K562 (cell line): Measurements from ENCODE around the gene C1orf116. TPM values are rescaled to one million over a fixed set of nuclear protein-coding genes. Genes with fewer than 3 reads are reported as not detected.

Source experiments
- ATAC-seq: fragments of 200-7000 bp; cut with Tn5 transposase; 3 replicates; pipeline ENCODE4 v1.9.1; 2020; ENCODE audit warnings: moderate library complexity
- BruUV-seq: library from RNA; stranded (reverse); fragments of 400-500 nt; replicated peaks from 2 replicates; lab custom pipeline; 2021; lab: Mats Ljungman, UMichigan
- CTCF ChIA-PET: fragments of 300-600 bp; formaldehyde crosslinking; extraction: SDS; loops from one replicate; lab custom pipeline; 2021; ENCODE audit warnings: low intra/inter-chr PET ratio; lab: Yijun Ruan, JAX
- POLR2A ChIA-PET: fragments of 300-600, 350-650 bp; sonication (Branson Sonifier 250); formaldehyde crosslinking; extraction: SDS; loops from one replicate; lab custom pipeline; 2021; ENCODE audit warnings: antibody characterized with exemption, inconsistent platforms; lab: Yijun Ruan, JAX
- DNase-seq, 4 experiments: peaks; one replicate each; pipeline versions ENCODE4 v3.0.0 to v3.0.0-alpha.2; 2011 to 2018; ENCODE audit warnings: low spot score in 3 of 4, mixed read lengths in 3 of 4; ENCODE audit errors: extremely low read depth in 1 of 4
- FAIRE-seq: peaks from 2 replicates; lab custom pipeline; 2011; peaks lifted over from hg19 to GRCh38; lab: Jason Lieb, UNC
- H2AFZ ChIP-seq: 2 replicates; pipeline ENCODE4 v1.6.0; 2011; ENCODE audit warnings: low read depth, low read length, control low read depth, inconsistent platforms
- H3K27ac ChIP-seq: fragments of 200-600 bp; 3 replicates; pipeline ENCODE4 v1.8.0; 2011; ENCODE audit warnings: low read depth, mild to moderate bottlenecking, control low read depth, inconsistent platforms, low read length, moderate library complexity, mixed read lengths; ENCODE audit errors: extremely low read depth
- H3K27me3 ChIP-seq, 2 experiments: fragments of 300-600 bp in 1 of 2; 2 replicates in 1 of 2; 3 replicates in 1 of 2; pipeline versions ENCODE4 v1.6.0 to v1.8.0; 2011; ENCODE audit warnings: inconsistent platforms in 2 of 2, low read length in 2 of 2, mild to moderate bottlenecking in 1 of 2, mixed read lengths in 1 of 2, moderate library complexity in 1 of 2; ENCODE audit not compliant: control insufficient read depth in 2 of 2, insufficient read depth in 2 of 2
- H3K36me3 ChIP-seq: fragments of 300-600 bp; 3 replicates; pipeline ENCODE4 v1.8.0; 2011; ENCODE audit warnings: mild to moderate bottlenecking, low read length, inconsistent platforms; ENCODE audit not compliant: control insufficient read depth, insufficient read depth
- H3K4me1 ChIP-seq, 2 experiments: fragments of 200-600 bp in 1 of 2; replicated peaks in 1 of 2; 2 replicates in 1 of 2; 3 replicates in 1 of 2; pipeline versions ENCODE4 v1.5.1 to v1.8.0; 2011; ENCODE audit warnings: inconsistent platforms in 2 of 2, low read length in 2 of 2, mild to moderate bottlenecking in 1 of 2, mixed read lengths in 1 of 2, moderate library complexity in 1 of 2; ENCODE audit not compliant: control insufficient read depth in 2 of 2, insufficient read depth in 2 of 2
- H3K4me2 ChIP-seq: 2 replicates; pipeline ENCODE4 v1.6.1; 2011; ENCODE audit warnings: low read length, control low read depth, inconsistent platforms, mixed read lengths; ENCODE audit not compliant: insufficient read depth
- H3K4me3 ChIP-seq: fragments of 200-600 bp; sonication (generic), shearing (Covaris generic); 2 replicates; pipeline ENCODE4 v1.5.1; 2016; ENCODE audit warnings: control low read depth, inconsistent platforms
- H3K79me2 ChIP-seq: fragments of 200-600 bp; 3 replicates; pipeline ENCODE4 v1.8.0; 2011; ENCODE audit warnings: low read length, inconsistent platforms; ENCODE audit not compliant: control insufficient read depth, insufficient read depth
- H3K9ac ChIP-seq, 2 experiments: 2 replicates each; pipeline versions ENCODE4 v1.6.0 to v1.6.1; 2011; ENCODE audit warnings: low read depth in 2 of 2, low read length in 2 of 2, control low read depth in 1 of 2, inconsistent platforms in 1 of 2, mild to moderate bottlenecking in 1 of 2, mixed read lengths in 1 of 2; ENCODE audit not compliant: insufficient read depth in 1 of 2
- H3K9me1 ChIP-seq: one replicate; pipeline ENCODE4 v1.6.0; 2011; ENCODE audit warnings: inconsistent platforms, mild to moderate bottlenecking, low read length, moderate library complexity; ENCODE audit not compliant: control insufficient read depth, insufficient read depth
- H3K9me3 ChIP-seq: replicated peaks from 2 replicates; pipeline ENCODE4 v1.5.1; 2011; ENCODE audit warnings: low read depth, low read length, inconsistent platforms; ENCODE audit not compliant: control insufficient read depth, insufficient read depth
- H4K20me1 ChIP-seq: replicated peaks from 2 replicates; pipeline ENCODE4 v1.6.1; 2011; ENCODE audit warnings: low read length, inconsistent platforms, mixed read lengths; ENCODE audit not compliant: control insufficient read depth, insufficient read depth
- CBFA2T2 ChIP-seq: fragments of 450-650 bp; conservative IDR thresholded peaks from 2 replicates; pipeline ENCODE4 v1.6.1; 2017; ENCODE audit warnings: mild to moderate bottlenecking
- MEIS2 ChIP-seq: fragments of 450-650 bp; IDR thresholded peaks from 2 replicates; pipeline ENCODE4 v1.6.1; 2014; ENCODE audit warnings: mild to moderate bottlenecking; ENCODE audit not compliant: partially characterized antibody
- MTA1 ChIP-seq: fragments of 450-650 bp; IDR thresholded peaks from 2 replicates; pipeline ENCODE4 v1.6.1; 2017; ENCODE audit warnings: borderline replicate concordance
- PBX2 ChIP-seq, 2 experiments: IDR thresholded peaks in 1 of 2; conservative IDR thresholded peaks in 1 of 2; 2 replicates each; pipeline ENCODE4 v1.6.1; 2016; ENCODE audit warnings: low read depth in 2 of 2, mild to moderate bottlenecking in 1 of 2, missing compliant biosample characterization in 1 of 2, missing genetic modification characterization in 1 of 2, moderate library complexity in 1 of 2
- PKNOX1 ChIP-seq: fragments of 450-650 bp; IDR thresholded peaks from 2 replicates; pipeline ENCODE4 v1.6.1; 2016
- TAL1 ChIP-seq: fragments of 450-650 bp; IDR thresholded peaks from 2 replicates; pipeline ENCODE4 v1.6.1; 2016; ENCODE audit warnings: mild to moderate bottlenecking
- whole genome bisulfite sequencing: fragments of 100-300 bp; shearing (Covaris generic); methylation state at CpG from one replicate; pipeline ENCODE4 v1.1.6; 2016; ENCODE audit warnings: low coverage, mixed read lengths; ENCODE audit not compliant: insufficient coverage; ENCODE audit errors: missing lambda C conversion rate; 5-methylcytosine and 5-hydroxymethylcytosine counted together
- in situ Hi-C: fragments of 300-500 bp; cut with MboI; formaldehyde crosslinking; loops from 4 replicates; pipeline ENCODE4 v1.15.0; 2018; ENCODE audit warnings: inconsistent platforms, mixed read lengths
- intact Hi-C: fragments of 100-400 bp; cut with micrococcal nuclease; formaldehyde crosslinking; loops from 2 replicates; pipeline ENCODE4 v1.14.2; 2022
- polyA plus RNA-seq, 8 experiments: library from polyadenylated mRNA; depleted of rRNA in 4 of 8; stranded (reverse) in 5 of 8; unstranded in 3 of 8; fragments of >200 nt; fragmentation: Nextera tagmentation in 2 of 8; fragmentation: Illumina TruSeq in 1 of 8; extraction: Ambion mirVana in 2 of 8; extraction: Trizol in 1 of 8; gene quantifications; 2 replicates each; pipeline versions ENCODE4 v1.2.1 to v1.2.3, GENCODE V29; 2011 to 2014; ENCODE audit warnings: inconsistent platforms in 1 of 8, missing spikeins in 1 of 8
- total RNA-seq, 7 experiments: library from RNA; depleted of rRNA in 6 of 7; stranded (reverse); fragments of >200 nt in 6 of 7; fragmentation: Illumina TruSeq in 2 of 7; extraction: Trizol in 2 of 7; gene quantifications; 2 replicates each; pipeline versions ENCODE4 v1.2.1 to v1.2.3, GENCODE V29; 2011 to 2021; ENCODE audit warnings: low replicate concordance in 1 of 7

Gene C1orf116
- total and polyA plus RNA-seq, 9 of the 15 experiments (the other 6 are each of a cell fraction or from before 2014, with no cell fraction given), result 0.62 to 3.0 (median 0.95) TPM

GRCh38 chr1:207000651-207001291 is 31.8 kb downstream of the C1orf116 start:
- BruUV-seq, result no TSS peak
- H2AFZ ChIP-seq, result peak overlapping the region; percentile 8; the same call in 1 of the 2 replicates
- no peak overlapping the region for H3K4me2 ChIP-seq
- H3K4me3 ChIP-seq, result no peak overlapping the region
- no peaks in the 10 kb centered on the region for H3K9me3 ChIP-seq
- H3K9me1 ChIP-seq, result no peaks in the 10 kb centered on the region
- H3K79me2 ChIP-seq, result no peaks in the 10 kb centered on the region
- no peaks in the 10 kb centered on the region for H3K27me3 ChIP-seq
- POLR2A ChIA-PET, result interaction anchor here (0.6 kb wide), 1 partner anchor 40 kb away, joined by 3 read pairs; no protein-coding TSS in a partner anchor
- DNase-seq, result no peak
- peaks cover 5 to 28% of the 10 kb centered on the region in 2 experiments; a peak in 4 of 5 replicates for H3K4me1 ChIP-seq
- CTCF ChIA-PET, result no interaction called here
- no peaks in the 10 kb centered on the region for H4K20me1 ChIP-seq
- TF ChIP-seq TAL1, result 0 out of 2 replicates have a peak, but pooled peaks have one; percentile 8
- peak; percentile 28; the same call in 1 of the 2 replicates for TF ChIP-seq PKNOX1
- TF ChIP-seq CBFA2T2, result peak; percentile 33; the same call in 1 of the 2 replicates
- TF ChIP-seq PBX2 (CRISPR knock-in tag; IDR thresholded peaks at IDR 0.05; ENCODE audit: low read depth), result no peak
- peak; percentile 69 for TF ChIP-seq PBX2 (tag; conservative IDR thresholded peaks at IDR 0.05; ENCODE audit: low read depth)
- no peak for TF ChIP-seq MTA1
- TF ChIP-seq MEIS2, result peak; percentile 78
- TF ChIP-seq, all 486 proteins: peak for 5
- in situ Hi-C loops (no loop called here), intact Hi-C loops (no loop called here)
- Histone ChIP-seq H3K36me3 (no peaks in the 10 kb centered on the region), H3K27ac (no peak overlapping the region), H3K9ac (no peak overlapping the region)
- FAIRE-seq (no peak), ATAC-seq (no peak)
- 39% methylated on average over 5 of the region's 5 CpGs for WGBS
